Measurements from ENCODE around the gene RAB31.
"Not testable (repeated sequence)": the region's sequence is repeated elsewhere in the genome, so short reads cannot be mapped to it uniquely, and the experiment has no call there.

RAB31 gene

DNA sequence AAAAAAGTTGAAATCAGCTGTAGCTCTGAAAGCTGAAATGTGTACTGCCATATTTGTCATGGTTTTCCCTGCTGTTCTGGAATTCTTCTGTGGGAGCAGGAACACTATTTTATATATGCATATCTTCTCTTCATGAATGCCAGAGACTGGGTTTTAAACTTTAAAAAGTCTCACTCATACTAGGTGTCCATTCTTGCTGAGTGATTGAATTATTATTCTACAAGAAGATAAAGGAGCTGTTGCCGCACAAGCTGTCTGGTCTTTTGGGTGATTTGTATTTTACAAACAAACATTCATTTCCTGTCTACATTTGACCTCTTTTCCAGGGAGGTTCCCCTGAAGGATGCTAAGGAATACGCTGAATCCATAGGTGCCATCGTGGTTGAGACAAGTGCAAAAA lies 137.2 kb downstream of the RAB31 start:
- no peak for DNase-seq

DNA sequence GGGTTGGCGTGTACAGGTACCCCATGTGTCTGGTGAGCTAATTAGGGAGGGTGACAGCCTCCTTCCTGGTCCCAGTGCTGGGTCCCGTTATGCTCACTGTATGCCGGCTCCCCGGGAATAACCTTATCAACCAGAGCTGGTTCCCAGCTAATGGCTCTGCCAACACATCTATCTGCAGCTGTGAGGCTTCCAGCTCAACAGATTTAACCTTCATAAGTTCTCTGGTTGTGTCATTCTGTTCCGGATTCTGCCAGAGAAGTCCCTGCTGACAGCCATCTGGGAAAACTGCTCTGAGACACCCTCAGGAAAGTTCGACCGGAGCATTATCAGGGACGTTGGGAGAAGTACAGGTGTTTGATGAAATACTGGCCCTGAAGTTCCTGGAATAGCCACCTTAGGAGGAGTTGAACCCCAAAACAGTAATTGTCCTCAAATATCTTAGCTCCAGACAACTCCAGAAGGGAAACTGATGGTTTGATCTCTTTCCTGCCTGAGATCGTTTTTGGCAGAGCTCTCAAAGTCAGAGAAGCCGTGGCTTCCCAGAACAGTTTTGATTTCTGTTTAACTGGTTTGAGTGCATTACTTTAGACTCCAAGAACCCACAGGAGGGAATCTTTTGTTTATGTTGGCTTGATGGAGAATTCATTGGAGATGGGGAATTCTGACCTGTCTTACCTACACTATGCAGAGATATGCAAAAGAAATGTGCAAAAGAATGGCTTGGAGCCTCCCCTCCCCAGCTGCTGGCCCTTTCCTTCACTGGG lies 138.2 kb downstream of the RAB31 start:
- no peak for DNase-seq

DNA sequence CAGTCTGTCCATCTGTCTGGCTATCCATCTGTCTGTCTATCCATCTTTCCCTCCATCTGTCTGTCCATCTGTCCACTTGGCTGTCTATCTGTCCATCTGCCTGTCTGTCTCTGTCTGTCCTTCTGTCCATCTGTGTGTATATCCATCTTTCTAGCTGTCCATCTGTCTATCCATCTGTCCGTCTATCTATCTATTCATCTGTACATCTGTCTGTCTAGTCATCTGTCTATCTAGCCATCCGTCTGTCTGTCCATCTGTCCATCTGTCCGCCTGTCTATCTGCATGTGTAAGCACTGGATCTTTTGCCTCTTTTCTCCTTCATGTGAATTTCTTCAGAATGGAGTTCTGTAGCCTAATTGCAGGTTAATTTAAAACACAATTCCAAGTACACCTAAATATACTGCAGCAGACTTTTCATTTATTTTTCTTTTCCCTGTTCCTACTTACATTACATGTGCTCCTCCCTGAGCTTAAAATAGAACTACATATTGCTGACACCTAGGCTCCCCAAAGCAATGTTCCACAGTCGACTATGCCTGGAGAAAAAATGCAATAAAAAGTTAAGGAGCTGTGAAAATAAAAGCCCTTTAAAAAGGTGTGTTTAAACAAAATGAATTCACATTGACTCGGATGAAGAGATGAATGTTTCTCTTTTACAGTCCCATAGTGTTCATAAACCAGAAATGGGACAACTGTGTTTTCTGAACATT lies 140.2 kb downstream of the RAB31 start:
- no peak for DNase-seq

DNA sequence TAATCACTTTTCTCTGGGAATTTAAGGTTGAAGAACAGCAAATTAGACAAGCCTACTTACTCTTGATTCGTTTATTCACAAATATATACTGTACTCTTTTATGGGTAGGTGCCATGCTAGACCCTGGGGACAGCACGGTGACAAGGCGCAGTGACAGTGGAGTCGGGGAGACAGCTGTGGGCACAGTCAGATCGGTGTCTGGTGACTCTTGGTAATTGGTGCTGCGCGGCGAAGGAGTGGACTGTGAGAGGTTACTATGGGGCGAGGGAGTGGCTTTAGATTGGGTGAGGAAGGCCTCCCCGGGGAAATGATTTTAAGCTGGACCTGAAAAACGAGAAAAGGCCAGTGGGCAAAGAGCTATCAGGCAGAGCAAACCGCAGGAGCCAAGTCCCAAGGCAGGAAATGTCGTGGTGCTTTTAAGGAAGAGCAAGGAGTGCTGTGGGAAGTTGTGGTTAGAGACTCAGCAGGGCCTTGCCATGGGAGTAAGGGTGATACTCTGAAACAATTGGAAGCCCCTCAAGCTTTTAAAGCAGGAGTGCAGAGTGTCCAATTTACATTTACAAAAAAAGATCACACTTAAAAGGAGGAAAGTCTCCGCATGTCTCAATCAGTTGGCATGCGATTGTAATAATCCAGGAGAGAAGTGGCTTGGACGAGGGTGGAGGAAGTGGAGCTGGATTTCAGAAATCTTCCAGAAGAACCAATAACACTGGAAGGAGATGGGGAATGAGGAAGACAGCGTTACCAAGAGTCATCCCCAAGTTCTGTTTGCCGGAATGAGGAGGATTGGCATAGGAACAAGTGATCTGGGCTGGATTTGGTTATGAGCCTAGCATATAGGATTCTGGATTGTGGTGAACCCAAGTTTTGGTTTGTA lies 141.5 kb downstream of the RAB31 start:
- peak; percentile 7 to 21 for DNase-seq

DNA sequence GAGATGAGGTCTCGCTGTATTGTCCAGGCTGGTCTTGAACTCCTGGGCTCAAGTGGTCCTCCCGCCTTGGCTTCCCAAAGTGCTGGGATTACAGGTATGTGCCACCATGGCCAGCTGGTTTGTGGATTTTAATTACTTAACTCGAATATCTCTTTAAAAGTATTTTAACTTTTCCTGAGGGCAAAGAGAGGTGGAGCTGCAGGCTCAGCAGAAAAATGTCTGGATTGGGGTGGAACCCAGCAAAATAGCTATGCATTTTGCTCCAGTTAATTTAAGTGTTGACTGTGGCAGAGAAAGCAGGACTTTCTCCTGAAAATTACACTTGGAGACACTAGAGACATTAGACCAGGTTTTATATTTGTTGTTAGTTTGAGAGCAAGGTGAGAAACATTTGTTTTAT lies 142.2 kb downstream of the RAB31 start:
- no peak for DNase-seq

DNA sequence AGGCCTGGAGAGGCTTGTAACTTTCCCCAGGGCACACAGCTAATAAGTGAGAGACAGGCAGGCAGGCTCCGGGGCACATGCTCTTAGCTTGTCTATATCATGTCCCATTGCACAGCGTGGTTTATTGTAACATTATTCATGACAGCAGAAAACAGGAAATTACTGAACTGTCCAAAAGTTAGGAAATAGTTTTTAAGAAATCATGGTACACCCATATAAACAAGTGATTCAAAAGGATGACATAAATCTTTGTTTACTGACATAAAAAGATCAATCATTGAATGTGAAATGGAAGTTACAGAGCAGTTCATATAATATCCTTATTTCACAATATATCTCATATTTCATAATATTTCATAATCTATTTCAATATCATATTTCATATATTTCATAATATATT lies 143.4 kb downstream of the RAB31 start:
- DNase-seq, result no peak

DNA sequence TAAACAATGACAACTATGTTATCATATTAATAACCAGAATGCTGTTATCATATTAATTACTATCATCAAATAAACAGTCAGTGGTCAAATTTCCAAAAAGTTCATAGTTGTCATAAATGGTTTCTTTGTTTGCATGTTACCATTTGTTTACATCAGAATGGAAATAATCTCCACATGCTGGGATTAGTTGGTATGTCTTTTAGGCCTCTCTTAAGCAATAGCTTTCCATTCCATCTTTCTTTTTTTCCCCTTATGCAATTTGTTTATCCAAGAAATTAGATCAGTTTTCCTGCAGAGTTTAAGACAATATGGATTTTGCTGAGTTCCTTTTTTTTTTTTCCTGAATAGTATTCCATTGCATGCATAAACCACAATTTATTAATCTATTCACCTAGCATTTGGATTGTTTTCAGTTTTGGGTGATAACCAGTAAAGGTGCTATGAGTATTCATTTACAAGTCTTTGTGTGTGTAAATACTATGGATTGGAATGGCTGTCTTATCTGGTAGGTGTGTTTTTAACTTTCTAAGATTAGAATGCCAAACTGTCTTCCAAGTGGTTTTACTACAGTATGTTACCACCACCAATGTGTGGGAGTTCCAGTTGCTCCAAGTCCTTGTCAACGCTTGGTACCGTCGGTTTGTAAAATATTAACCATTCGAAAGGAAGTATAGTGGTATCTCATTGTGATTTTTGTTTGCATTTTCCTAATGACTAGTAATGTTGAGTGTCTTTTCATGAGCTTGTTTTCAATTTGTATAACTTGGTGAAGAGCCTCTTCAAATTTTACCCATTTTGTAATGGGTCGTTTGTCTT lies 144.4 kb downstream of the RAB31 start:
- DNase-seq, result no peak

DNA sequence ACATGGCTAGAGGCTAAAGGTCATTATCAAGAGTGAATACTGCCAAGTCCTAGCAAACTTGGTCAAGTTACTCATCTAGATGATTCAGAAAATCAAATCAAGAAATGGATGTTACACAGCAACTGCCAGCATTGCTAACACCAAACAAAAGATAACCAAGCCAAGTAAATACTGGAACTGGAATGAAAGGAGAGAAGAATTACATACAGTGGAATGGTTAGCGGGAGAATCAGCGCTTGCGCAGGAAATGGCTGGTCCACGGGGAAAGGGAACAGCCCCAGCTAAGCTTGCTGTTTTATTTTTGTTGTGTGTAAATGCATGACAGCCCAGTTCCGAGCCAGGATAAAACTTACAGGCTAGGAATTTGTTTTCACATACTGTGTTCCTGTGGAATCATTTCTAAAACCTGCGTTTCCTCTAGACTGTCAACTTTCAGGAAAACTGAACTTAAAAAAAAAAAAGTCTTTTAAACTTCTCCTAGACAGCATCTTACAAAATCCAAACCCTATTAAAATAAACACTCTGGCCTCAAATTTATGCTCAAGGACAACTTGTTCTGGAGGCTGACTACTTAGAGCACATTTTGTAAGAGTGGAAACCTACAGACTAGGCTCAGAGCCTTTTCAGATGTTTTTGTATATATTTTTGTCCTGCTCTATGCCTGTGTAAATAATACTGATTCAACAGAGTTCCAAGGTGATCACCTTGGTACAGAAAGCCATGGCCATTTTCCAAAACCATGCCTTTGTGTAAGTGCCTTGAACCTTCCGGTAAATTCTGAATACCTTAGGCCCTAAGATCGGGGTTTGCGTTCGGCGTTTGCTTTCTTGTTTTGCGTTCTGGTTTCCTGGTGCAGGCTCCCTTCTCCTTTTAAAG lies 146.9 kb downstream of the RAB31 start:
- no peak for DNase-seq

DNA sequence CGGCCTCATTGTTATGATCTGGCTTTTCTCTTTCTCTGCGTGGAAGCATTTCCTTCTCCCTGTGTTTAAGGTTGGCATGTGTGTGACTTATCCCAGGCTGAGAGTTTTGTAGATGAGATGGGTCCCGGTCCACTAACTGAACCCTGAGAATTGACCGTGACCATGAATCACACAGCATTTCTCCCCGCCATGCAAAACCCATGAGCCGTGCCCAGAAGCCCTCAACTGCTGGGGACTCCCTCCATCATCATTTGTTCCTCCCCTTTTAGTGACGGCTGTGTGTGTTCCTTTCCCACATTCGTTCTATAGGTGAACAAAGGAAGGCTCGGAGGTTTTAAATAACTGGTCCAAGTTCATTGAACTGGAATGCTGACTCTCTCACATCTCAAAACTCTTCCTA lies 147.6 kb downstream of the RAB31 start:
- no peak for DNase-seq

DNA sequence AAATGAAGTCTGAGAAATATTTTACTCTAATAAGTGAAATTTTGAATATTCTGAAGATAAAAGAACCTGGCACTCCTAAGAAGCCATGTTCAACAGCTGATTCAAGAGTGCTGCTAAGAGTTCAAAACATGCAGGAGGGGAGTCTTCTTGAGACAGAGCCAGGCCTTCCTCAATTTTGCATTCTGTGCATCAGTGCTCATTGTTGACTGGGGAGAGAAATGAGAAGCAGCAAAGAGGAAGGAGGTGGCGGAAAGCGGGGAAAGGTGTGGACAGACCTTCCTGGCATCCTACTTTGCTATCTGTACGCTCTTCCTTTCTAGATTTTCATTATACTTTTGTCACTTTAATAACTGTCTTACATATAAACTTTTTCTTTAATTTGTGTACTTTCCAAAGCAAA lies 148.0 kb downstream of the RAB31 start:
- DNase-seq, result no peak

DNA sequence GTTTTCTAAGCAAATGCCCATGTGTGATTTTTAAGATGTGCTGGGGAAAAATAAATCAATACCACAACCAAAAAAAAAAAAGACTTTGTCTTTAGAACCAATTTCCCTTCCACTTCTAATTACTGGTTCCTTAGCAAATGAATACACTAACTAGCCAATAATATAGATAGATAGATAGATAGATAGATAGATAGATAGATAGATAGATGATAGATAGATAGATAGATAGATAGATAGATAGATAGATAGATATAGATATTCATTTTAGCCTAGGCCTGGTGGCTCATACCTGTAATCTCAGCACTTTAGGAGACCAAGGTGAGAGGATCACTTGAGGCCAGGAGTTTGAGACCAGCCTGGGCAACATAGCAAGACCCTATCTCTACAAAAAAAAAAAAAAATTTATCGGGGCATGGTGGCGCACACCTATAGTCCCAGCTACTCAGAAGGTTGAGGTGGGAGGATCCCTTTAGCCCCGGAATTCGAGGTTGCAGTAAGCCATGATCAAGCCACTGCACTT lies 149.4 kb downstream of the RAB31 start:
- not testable (repeated sequence) for DNase-seq

DNA sequence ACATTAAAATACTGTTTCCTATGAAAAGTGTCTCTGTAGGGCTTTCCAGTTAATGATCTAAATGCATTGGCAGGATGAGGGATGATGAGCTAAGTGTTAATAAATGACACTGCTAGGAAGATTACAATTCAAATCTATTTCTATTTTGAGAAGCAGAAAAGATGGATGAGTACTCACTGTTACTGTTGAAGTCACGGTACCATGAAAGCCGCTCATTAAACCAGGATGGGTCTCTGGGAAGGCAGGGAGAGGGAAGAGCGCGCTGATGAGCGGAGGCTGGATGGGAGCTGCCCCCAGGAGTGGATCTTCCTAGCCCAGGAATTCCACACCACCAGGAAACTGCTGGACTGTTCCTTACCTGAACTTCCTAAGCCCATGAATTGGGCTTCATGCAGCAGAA lies 150.5 kb downstream of the RAB31 start:
- no peak for DNase-seq

DNA sequence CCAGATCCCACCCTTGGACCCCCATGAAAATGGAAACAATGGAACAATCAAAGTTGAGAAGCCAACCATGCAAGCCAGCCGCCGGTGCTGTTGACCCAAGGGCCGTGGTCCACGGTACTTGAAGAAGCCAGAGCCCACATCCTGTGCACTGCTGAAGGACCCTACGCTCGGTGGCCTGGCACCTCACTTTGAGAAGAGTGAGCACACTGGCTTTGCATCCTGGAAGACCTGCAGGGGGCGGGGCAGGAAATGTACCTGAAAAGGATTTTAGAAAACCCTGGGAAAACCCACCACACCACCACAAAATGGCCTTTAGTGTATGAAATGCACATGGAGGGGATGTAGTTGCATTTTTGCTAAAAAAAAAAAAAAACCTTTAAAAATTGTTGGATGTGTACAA lies 151.1 kb downstream of the RAB31 start:
- no peak for DNase-seq

DNA sequence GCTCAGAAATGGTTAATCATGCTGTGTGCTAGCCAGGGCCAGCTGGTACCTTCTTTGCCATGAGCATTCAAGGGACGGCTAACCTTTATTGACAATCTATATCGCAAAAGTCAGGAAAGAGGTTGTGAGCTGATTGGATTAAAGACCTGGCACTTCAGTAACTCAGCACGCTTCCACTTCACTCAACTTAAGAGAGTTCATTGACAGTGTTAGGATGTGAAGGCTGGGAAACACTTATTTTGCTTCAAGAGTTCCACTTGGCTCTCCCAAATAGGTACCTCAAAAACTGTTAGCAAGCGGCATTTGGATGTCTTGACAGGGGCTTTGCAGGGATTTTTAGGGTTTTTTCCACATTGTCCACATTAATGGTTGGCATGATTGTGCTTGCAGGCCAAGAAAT lies 152.6 kb downstream of the RAB31 start:
- DNase-seq, result no peak

DNA sequence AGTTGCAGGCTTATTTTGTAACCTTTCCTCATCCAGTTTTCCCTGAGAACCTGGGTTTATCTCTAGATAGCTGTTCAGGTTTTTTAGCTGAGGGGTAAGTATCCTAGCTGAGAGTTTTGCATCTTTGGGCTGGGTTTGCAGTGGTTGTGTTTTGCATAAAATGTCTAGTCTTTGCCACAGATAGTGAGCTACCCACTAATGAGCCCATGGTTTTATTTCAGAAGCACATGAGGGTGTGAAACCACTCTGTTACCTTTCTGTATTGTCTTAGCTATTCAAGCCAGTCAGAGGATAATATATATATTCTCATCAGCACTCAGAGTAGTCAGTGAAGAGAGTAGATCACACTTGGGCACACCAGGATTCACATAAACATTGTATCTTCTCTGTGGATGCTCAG lies 153.1 kb downstream of the RAB31 start:
- no peak for DNase-seq

DNA sequence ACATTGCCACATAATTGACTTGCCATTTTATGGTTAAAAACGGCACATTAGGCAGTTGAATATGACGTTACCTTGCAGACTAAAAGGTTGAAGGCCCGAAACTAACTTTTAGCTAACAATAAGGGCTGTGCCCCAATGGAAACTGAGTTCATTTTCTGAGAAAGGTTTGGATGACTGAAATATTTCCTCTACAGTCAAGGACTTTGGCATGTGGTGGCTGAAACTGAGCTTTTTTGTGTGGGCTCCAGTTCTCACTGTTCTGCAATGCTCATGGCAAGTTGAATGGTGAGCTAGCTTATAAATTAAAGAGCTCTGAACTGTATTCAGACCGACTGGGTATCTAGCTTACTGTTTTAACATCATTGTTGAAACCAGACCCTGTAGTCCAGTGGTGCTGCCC lies 153.8 kb downstream of the RAB31 start:
- DNase-seq, result no peak

DNA sequence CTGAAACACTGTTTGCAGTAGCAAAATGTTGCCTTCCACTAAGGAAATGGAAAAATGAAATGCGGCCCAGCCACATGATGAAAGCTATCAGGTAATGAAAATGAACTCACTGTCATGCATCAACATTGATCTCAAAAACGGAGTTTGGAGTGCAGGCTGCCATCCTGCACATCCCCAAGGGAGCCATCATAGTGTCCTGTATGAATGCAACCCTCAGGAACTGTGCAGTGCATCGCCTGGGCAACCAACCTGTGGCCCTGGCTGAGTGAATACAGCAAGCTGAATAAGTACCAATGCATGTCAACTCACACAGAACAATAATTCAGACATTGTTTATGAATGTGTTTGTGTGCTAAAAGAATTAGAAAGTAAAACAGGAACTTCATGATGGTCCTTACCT lies 154.6 kb downstream of the RAB31 start:
- peak; percentile 57 to 70 for DNase-seq

DNA sequence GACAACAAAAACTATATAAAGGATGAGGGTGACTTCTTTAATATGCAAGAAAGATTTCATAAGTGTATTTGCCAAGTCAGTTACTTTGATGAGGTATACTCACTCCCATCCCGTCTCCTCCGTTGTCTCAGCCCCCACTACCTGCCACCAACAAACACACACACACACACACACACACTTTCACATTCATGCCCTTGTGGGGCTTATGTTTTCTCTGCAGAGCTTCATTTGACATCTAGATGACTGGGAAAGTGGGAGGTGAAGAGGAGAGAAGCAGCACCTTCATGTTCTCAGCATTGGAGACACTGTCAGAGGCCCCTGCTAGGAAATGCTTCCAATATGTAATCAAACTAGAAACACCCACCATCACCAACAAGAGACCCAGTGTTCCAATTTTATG lies 155.2 kb downstream of the RAB31 start:
- DNase-seq, result no peak

DNA sequence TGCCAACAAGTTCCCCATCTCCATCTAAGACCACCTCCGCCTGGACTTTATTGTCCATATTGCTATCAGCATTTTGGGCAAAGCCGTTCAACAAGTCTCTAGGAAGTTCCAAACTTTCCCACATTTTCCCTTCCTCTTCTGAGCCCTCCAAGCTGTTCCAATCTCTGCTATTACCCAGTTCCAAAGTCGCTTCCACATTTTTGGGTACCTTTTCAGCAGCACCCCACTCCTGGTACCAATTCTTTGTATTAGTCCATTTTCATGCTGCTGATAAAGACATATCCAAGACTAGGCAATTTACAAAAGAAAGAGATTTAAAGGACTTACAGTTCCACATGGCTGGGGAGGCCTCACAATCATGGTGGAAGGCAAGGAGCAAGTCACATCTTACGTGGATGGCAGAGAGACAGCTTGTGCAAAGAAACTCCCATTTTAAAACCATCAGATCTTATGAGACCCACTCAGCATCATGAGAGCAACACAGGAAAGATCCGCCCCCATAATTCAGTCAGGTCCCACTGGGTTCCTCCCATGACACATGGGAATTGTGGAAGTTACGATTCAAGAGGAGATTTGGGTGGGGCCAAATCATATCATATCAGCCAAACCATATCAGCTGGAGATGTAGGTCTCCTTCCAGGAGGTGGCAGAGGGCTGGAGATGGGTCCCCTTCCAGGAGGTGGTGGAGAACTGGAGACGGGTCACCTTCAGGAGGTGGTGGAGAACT lies 157.8 kb downstream of the RAB31 start:
- DNase-seq, result no peak

DNA sequence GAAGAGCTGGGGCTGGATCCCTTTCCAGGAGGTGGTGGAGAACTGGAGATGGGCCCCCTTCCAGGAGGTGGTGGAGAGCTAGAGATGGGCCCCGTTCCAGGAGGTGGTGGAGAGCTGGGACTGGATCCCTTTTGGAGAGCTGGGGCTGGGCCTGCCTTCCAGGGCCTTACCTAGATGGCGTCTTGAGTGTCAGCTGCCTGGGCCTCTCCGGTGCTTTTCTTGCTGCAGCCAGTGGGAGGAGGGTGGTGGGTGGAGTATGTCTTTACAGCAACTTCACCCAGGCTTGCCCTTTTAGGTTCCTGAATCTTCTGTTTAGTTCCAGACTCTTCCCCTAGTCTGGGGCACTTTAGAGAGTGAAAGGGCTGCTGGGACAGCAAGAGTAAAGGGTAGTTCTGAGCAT lies 158.5 kb downstream of the RAB31 start:
- no peak for DNase-seq

DNA sequence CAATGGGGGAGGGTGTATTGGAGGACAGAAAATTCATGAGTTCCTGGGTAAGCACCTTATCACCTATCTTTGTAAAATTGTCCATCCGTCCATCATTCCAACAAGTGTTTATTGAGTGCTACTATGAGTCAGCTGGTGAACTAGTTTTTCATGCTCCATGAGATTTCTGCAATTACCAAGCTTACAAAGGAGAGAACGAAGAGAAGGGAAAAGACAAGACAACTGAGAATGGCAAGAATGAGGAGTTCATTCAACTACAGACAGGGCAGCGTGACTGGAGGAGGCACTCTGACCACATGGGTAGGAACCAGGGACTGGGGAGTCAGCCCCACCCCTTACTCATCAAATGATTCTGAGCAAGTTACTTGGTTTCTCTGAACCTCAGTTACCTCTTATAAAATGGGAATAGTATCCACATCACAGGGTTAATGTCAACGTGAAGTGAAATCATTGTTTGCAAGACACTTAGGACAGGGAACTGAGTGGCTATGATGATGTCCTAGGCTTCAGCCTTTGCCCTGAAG lies 159.0 kb downstream of the RAB31 start:
- DNase-seq, result no peak
